HepG2 (cell line): ENCODE measurements around the gene EPB41.

Source experiments
- ATF3 ChIP-seq: sonication (generic); formaldehyde crosslinking; IDR thresholded peaks from 2 replicates; pipeline ENCODE4 v1.4.0; 2020; ENCODE audit warnings: missing genetic modification reagents
- CTCF ChIP-seq: sonication (generic); formaldehyde crosslinking; IDR thresholded peaks from 2 replicates; pipeline ENCODE4 v1.5.0; 2020; ENCODE audit warnings: mild to moderate bottlenecking, missing genetic modification reagents, moderate library complexity
- EEA1 ChIP-seq: sonication (generic); formaldehyde crosslinking; IDR thresholded peaks from 2 replicates; pipeline ENCODE4 v1.5.1; 2020; ENCODE audit warnings: mild to moderate bottlenecking, missing genetic modification reagents, borderline replicate concordance
- FIP1L1 ChIP-seq: fragments of 200-400 bp; formaldehyde crosslinking; IDR thresholded peaks from 2 replicates; pipeline ENCODE4 v1.6.1; 2018; ENCODE audit warnings: low read depth, mild to moderate bottlenecking, low read length, moderate library complexity, borderline replicate concordance; ENCODE audit not compliant: insufficient read depth
- IRF9 ChIP-seq: sonication (generic); formaldehyde crosslinking; IDR thresholded peaks from 2 replicates; pipeline ENCODE4 v1.8.0; 2022; ENCODE audit warnings: missing genetic modification reagents, mild to moderate bottlenecking, borderline replicate concordance
- JUNB ChIP-seq: sonication (generic); formaldehyde crosslinking; IDR thresholded peaks from 2 replicates; pipeline ENCODE4 v1.8.0; 2022; ENCODE audit warnings: missing genetic modification reagents, mild to moderate bottlenecking, borderline replicate concordance
- NONO ChIP-seq, 2 experiments: fragments of 450-650 bp in 1 of 2; sonication (generic) in 1 of 2; formaldehyde crosslinking in 1 of 2; IDR thresholded peaks in 1 of 2; conservative IDR thresholded peaks in 1 of 2; 2 replicates each; pipeline versions ENCODE4 v1.6.1 to v1.8.0; 2017 to 2022; ENCODE audit warnings: mild to moderate bottlenecking in 1 of 2, missing genetic modification reagents in 1 of 2, moderate library complexity in 1 of 2
- POLR2AphosphoS5 ChIP-seq: IDR thresholded peaks from 2 replicates; pipeline ENCODE4 v1.6.1; 2012; ENCODE audit warnings: low read depth, low read length
- REST ChIP-seq, 2 experiments: IDR thresholded peaks; 2 replicates each; pipeline ENCODE4 v1.6.1; 2011 to 2012; ENCODE audit warnings: low read length in 2 of 2, borderline replicate concordance in 1 of 2, low read depth in 1 of 2, mild to moderate bottlenecking in 1 of 2, moderate library complexity in 1 of 2
- SMYD3 ChIP-seq: sonication (generic); formaldehyde crosslinking; IDR thresholded peaks from 2 replicates; pipeline ENCODE4 v1.8.1; 2023; ENCODE audit warnings: mild to moderate bottlenecking, missing genetic modification reagents
- ZBTB26 ChIP-seq: IDR thresholded peaks from 2 replicates; pipeline ENCODE4 v1.6.1; 2016; ENCODE audit warnings: missing compliant biosample characterization, missing genetic modification reagents, borderline replicate concordance
- ZHX1 ChIP-seq: sonication (generic); formaldehyde crosslinking; IDR thresholded peaks from 2 replicates; pipeline ENCODE4 v1.8.1; 2022; ENCODE audit warnings: low read depth, mild to moderate bottlenecking, missing genetic modification reagents

- TF ChIP-seq CTCF (CRISPR knock-in tag) (no peak), ZBTB26 (no peak), EEA1 (no peak), IRF9 (CRISPR knock-in tag) (no peak), POLR2AphosphoS5 (no peak), ATF3 (no peak), NONO (IDR thresholded peaks at IDR 0.05) (no peak), NONO (CRISPR knock-in tag; conservative IDR thresholded peaks at IDR 0.05) (no peak), ZHX1 (no peak), REST (IDR thresholded peaks at IDR 0.05; ENCODE audit: borderline replicate concordance in 1 of 2, low read depth in 1 of 2, low read length in 2 of 2) (no peak), JUNB (CRISPR knock-in tag) (no peak), FIP1L1 (no peak), SMYD3 (CRISPR knock-in tag) (no peak)
Observed at GRCh38 chr1:29119121-29119929, 205.0 kb downstream of the EPB41 start.
